NB4 (cell line): ENCODE data around the gene UNC5C.

Experiments used
- DNase-seq: peaks from one replicate; pipeline ENCODE4 v3.0.0; 2010; ENCODE audit warnings: low read depth
- H3K4me3 ChIP-seq: one replicate; pipeline ENCODE4 v1.5.1; 2011; ENCODE audit warnings: mild to moderate bottlenecking, low read depth, low read length, moderate library complexity
- MYC ChIP-seq: IDR thresholded peaks from 2 replicates; pipeline ENCODE4 v1.6.1; 2011; ENCODE audit warnings: low read depth, low read length
- POLR2A ChIP-seq: IDR thresholded peaks from 2 replicates; pipeline ENCODE4 v1.6.1; 2011; ENCODE audit warnings: mild to moderate bottlenecking; ENCODE audit not compliant: insufficient read length; ENCODE audit errors: extremely low read depth
- TF ChIP-seq, protein P1 (sequence below): IDR thresholded peaks from one replicate; pipeline ENCODE4 v1.5.1; 2012; ENCODE audit warnings: low read depth, low read length
- TF ChIP-seq, protein P2 (sequence below): IDR thresholded peaks from 2 replicates; pipeline ENCODE4 v1.6.1; 2011; ENCODE audit warnings: low read depth, low read length

UNC5C gene

DNA sequence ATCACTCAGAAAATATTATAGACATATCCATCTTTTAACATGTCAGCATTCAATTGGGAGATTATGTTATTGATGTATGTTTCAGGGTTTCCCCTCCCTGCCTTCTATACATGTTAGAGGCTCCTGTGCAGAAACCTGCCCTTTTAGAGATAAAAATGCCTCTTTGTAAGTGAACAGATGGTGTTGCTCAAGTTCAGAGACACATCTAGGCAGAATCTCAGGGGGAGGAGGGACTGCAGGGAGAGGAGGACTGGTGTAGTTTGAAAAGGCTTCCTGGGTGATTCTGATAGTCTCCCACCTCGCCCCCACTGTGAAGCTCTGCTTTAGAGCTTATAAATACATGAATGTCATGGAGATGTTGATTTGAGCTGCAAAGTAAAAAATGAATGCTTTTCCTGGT is 12.0 kb upstream of the UNC5C start:
- DNase-seq: no peak
- TF ChIP-seq MYC (no peak), POLR2A (no peak)
- TF ChIP-seq, protein P1, sequence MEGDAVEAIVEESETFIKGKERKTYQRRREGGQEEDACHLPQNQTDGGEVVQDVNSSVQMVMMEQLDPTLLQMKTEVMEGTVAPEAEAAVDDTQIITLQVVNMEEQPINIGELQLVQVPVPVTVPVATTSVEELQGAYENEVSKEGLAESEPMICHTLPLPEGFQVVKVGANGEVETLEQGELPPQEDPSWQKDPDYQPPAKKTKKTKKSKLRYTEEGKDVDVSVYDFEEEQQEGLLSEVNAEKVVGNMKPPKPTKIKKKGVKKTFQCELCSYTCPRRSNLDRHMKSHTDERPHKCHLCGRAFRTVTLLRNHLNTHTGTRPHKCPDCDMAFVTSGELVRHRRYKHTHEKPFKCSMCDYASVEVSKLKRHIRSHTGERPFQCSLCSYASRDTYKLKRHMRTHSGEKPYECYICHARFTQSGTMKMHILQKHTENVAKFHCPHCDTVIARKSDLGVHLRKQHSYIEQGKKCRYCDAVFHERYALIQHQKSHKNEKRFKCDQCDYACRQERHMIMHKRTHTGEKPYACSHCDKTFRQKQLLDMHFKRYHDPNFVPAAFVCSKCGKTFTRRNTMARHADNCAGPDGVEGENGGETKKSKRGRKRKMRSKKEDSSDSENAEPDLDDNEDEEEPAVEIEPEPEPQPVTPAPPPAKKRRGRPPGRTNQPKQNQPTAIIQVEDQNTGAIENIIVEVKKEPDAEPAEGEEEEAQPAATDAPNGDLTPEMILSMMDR: no peak
- TF ChIP-seq, protein P2, sequence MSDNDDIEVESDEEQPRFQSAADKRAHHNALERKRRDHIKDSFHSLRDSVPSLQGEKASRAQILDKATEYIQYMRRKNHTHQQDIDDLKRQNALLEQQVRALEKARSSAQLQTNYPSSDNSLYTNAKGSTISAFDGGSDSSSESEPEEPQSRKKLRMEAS: no peak
- no peak overlapping the region for H3K4me3 ChIP-seq

DNA sequence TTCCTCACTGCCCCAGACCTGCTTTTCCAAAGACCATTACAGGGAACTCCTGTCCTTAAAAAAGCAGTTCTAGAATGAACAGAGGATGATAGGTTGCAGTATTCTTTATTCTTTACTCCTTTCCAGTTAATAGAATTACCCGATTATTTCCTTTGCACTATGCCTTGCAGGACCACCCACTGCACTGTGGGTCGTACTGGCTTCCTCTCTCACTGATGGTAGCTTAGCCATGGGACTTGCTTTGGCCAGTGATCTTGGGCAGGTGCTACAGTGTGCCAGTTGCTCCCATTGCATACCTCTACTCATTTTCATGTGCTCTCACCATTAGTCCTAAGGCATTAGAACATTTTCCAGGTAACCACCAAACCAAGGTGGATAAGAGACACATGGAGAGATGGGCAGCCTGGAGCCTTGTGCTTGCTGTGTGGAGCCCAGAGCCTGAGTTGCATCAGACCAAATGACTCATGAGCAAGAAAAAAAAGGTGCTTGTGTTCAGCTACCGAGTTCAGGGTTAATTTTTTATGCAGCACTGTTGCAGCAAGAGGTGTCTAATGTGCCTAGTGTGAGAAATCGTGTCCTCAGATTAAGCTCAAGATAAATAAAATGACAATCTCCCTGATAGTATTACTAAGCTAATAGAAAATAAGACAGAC is 7.6 kb upstream of the UNC5C start:
- peak; percentile 70 for DNase-seq
- H3K4me3 ChIP-seq: no peak overlapping the region
- TF ChIP-seq POLR2A (no peak), MYC (no peak)
- TF ChIP-seq, protein P2: no peak
- TF ChIP-seq, protein P1: no peak

DNA sequence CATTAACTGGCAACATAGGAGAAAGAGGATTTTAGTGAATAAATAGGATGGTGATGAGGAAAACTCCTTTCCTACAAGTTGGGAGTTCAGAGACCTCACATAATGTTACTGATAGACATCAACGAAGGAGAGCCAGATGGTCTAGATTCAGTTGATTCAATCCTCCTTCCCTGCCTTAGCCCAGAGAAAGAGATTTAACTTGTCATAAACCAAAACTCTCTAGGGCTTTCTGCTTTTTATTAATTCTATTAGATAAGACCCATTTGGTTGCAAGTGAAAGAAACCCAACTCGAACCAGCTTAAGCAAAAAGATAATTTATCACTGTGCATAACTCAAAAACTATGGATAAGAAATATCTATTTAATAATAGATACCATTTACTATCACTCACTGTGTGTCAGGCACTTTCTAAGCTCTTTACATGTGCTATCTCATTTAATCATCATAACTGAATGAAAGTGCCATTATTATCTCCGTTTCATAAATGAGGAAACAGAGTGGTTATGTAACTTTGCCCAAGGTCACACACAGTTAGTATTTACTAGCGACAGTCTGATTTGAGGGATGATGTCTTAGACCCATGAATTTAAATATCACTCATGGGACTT is 4.3 kb upstream of the UNC5C start:
- no peak overlapping the region for H3K4me3 ChIP-seq
- no peak for DNase-seq

DNA sequence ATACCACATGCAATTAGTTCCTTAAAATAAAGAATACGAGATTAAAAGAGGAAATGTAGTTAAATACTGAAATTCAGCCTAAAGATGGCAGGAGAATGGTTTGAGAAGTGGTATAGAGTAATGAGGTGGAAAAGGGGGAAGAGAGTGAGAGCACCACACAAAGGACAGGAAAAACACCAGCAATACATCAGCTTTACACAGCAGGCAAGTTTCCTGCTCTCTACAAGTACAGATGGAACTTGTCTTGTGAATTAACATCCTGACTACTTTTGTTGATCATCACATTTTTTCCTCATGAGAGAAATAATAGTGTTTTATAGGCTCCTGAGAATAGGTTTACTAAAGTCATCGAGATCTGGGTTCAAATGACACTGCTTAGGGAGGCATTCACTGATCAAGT is 2.9 kb upstream of the UNC5C start:
- DNase-seq: peak; percentile 46
- TF ChIP-seq POLR2A (no peak), MYC (no peak)
- TF ChIP-seq, protein P2: no peak
- TF ChIP-seq, protein P1: no peak
- no peak overlapping the region for H3K4me3 ChIP-seq

More for the DNA sequence above, 4.3 kb upstream of the UNC5C start:
- no peak for TF ChIP-seq MYC
- TF ChIP-seq, protein P2: no peak
- no peak for TF ChIP-seq POLR2A
- TF ChIP-seq, protein P1: no peak

DNA sequence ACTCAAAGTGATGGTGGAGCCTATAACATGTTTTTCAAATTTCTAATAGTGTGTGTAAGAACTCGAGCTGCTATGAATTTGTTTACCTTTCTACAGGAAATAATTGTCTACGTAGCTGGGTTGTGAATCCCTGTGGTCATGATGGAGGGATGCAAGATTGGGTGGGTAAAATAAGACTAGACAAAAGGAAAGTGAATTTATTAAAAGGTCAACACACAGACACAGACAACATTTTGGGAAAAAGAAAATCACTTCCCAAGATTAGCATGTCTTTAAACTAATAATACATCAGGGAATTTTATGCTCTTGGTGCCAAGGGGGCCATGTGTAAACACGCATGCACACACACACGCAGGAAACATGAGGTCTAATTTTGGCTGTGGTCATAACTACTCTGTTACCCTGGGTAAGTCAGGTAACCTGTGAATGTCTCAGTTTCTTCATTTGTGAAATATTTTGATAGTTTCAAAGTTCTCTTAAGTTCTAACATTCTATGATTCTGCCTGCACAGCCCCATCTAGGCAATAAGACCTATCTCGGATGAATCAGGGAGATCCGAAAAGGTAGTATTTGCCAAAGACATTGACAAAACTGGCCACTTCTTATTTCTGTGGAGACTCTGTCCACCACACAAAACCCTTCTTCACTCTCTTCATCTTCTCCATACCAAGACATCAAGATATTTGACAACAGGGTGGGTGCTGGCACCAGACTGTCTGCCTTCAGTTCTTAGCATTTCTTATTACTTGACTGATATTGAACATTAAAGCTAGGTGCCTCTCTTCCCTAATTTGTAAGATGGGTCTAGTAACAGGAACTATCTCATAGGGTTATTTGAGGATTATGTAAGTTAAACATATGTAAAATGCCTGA is 1.6 kb upstream of the UNC5C start:
- DNase-seq: no peak
- TF ChIP-seq MYC (0 out of 2 replicates have a peak, but pooled peaks have one; percentile 11), POLR2A (no peak)
- peak overlapping the region; percentile 70 for H3K4me3 ChIP-seq
